Esophagus muscularis mucosa (tissue), 4 donors: ENCODE measurements around the gene IPO11. TPM values are rescaled to one million over a fixed set of nuclear protein-coding genes. Genes with fewer than 3 reads are reported as not detected.

ENCODE experiments used
- DNase-seq: peaks from one replicate; pipeline ENCODE4 v3.0.0-alpha.2; 2017; ENCODE audit errors: extremely low spot score
- H3K27ac ChIP-seq, 4 donors: fragments of 200-600 bp; sonication (generic); replicated peaks in 1 of 4; 1 replicate in 3 of 4; 2 replicates in 1 of 4; pipeline ENCODE4 v1.5.1; 2016 to 2019; ENCODE audit warnings: mild to moderate bottlenecking in 1 of 4
- H3K27me3 ChIP-seq, 4 donors: fragments of 200-600 bp; sonication (generic); one replicate each; pipeline versions ENCODE4 v1.5.1 to v1.6.0; 2016 to 2019
- H3K36me3 ChIP-seq, 4 donors: fragments of 200-600 bp; sonication (generic); one replicate each; pipeline ENCODE4 v1.5.1; 2016 to 2019
- H3K4me1 ChIP-seq, 4 donors: fragments of 200-600 bp; sonication (generic); one replicate each; pipeline ENCODE4 v1.5.1; 2016 to 2019
- H3K4me3 ChIP-seq, 4 donors: fragments of 200-600 bp; sonication (generic); 1 replicate in 2 of 4; 2 replicates in 2 of 4; pipeline ENCODE4 v1.5.1; 2016 to 2019; ENCODE audit warnings: mild to moderate bottlenecking in 4 of 4, moderate library complexity in 1 of 4
- H3K9me3 ChIP-seq, 4 donors: fragments of 200-600 bp; sonication (generic); 1 replicate in 3 of 4; 2 replicates in 1 of 4; pipeline ENCODE4 v1.5.1; 2016 to 2019
- CTCF ChIP-seq, 3 experiments: fragments of 200-600 bp in 2 of 3; fragments of 450-650 bp in 1 of 3; sonication (generic) in 2 of 3; IDR thresholded peaks; one replicate each; pipeline ENCODE4 v1.5.1; 2017 to 2019; ENCODE audit warnings: antibody characterized with exemption in 3 of 3, mild to moderate bottlenecking in 2 of 3, moderate library complexity in 1 of 3
- EP300 ChIP-seq: sonication (generic); formaldehyde crosslinking; IDR thresholded peaks from one replicate; pipeline ENCODE4 v1.6.1; 2017; ENCODE audit warnings: antibody characterized with exemption
- POLR2A ChIP-seq: fragments of 450-650 bp; IDR thresholded peaks from one replicate; pipeline ENCODE4 v1.6.1; 2017; ENCODE audit warnings: antibody characterized with exemption, moderate library complexity, mild to moderate bottlenecking, low read depth
- POLR2AphosphoS5 ChIP-seq, 2 donors: sonication (generic); formaldehyde crosslinking; IDR thresholded peaks; one replicate each; pipeline ENCODE4 v1.6.1; 2017; ENCODE audit warnings: antibody characterized with exemption in 2 of 2
- WGBS: methylation state at CpG from one replicate; pipeline ENCODE4 v1.1.5; 2018; 5-methylcytosine and 5-hydroxymethylcytosine counted together
- intact Hi-C: fragments of 100-400 bp; cut with DNase I; formaldehyde crosslinking; loops from one replicate; pipeline ENCODE4 v1.15.1; 2023
- total RNA-seq, 4 donors: library from RNA; depleted of rRNA; stranded (reverse); fragments of >200 nt; gene quantifications; one replicate each; pipeline versions ENCODE4 v1.1.0 to v1.2.1, GENCODE V29; 2016

Gene IPO11
- total RNA-seq, 4 donors from 2014 or later, result 14.8 to 19.6 (median 18.3) TPM

- intact Hi-C loops, result no loop called here
- no peak for DNase-seq
- TF ChIP-seq POLR2AphosphoS5 (IDR thresholded peaks at IDR 0.05) (no peak), POLR2A (no peak), EP300 (no peak), CTCF (IDR thresholded peaks at IDR 0.05) (no peak)
- Histone ChIP-seq H3K4me1 (no peaks in the 10 kb centered on the region), H3K36me3 (peaks cover 0 to 22% (median 11%) of the 10 kb centered on the region in 4 donors), H3K9me3 (no peaks in the 10 kb centered on the region), H3K27ac (no peak overlapping the region), H3K27me3 (no peaks in the 10 kb centered on the region), H3K4me3 (no peak overlapping the region)
- 82% methylated on average over 2 of the region's 2 CpGs for WGBS
These were observed 184.8 kb downstream of the IPO11 start for GRCh38 chr5:62597314-62597713.

- intact Hi-C loops, result no loop called here
- TF ChIP-seq POLR2A (no peak), CTCF (IDR thresholded peaks at IDR 0.05) (no peak), POLR2AphosphoS5 (IDR thresholded peaks at IDR 0.05) (no peak), EP300 (no peak)
- no peaks in the 10 kb centered on the region for H3K4me1 ChIP-seq
- no peak overlapping the region for H3K4me3 ChIP-seq
- no peak overlapping the region for H3K27ac ChIP-seq
- peaks cover 0 to 13% (median 0%) of the 10 kb centered on the region in 4 donors for H3K36me3 ChIP-seq
- no peaks in the 10 kb centered on the region for H3K27me3 ChIP-seq
- 87% methylated on average over 3 of the region's 3 CpGs for WGBS
- DNase-seq, result no peak
- H3K9me3 ChIP-seq, result no peaks in the 10 kb centered on the region
These were observed 188.1 kb downstream of the IPO11 start for GRCh38 chr5:62600560-62601252.

- H3K4me1 ChIP-seq, result no peaks in the 10 kb centered on the region
- H3K27me3 ChIP-seq, result no peaks in the 10 kb centered on the region
- 98% methylated on average over 5 of the region's 5 CpGs for WGBS
- no peak overlapping the region for H3K27ac ChIP-seq
- peaks cover 0 to 23% (median 0%) of the 10 kb centered on the region in 4 donors for H3K36me3 ChIP-seq
- DNase-seq, result no peak
- H3K4me3 ChIP-seq, result no peak overlapping the region
- no peak for TF ChIP-seq EP300
- TF ChIP-seq POLR2A, result no peak
- no peak for TF ChIP-seq CTCF (IDR thresholded peaks at IDR 0.05)
- no peak for TF ChIP-seq POLR2AphosphoS5 (IDR thresholded peaks at IDR 0.05)
- H3K9me3 ChIP-seq, result no peaks in the 10 kb centered on the region
- intact Hi-C loops, result no loop called here
These were observed 191.4 kb downstream of the IPO11 start for GRCh38 chr5:62603934-62604333.

GRCh38 chr5:62605638-62606037, 193.1 kb downstream of the IPO11 start:
- Histone ChIP-seq H3K27ac (no peak overlapping the region), H3K9me3 (no peaks in the 10 kb centered on the region), H3K4me3 (no peak overlapping the region), H3K36me3 (peaks cover 0 to 31% (median 0%) of the 10 kb centered on the region in 4 donors), H3K27me3 (no peaks in the 10 kb centered on the region), H3K4me1 (no peaks in the 10 kb centered on the region)
- no peak for DNase-seq
- intact Hi-C loops, result no loop called here
- 97% methylated on average over 4 of the region's 4 CpGs for WGBS
- no peak for TF ChIP-seq EP300
- TF ChIP-seq POLR2A, result no peak
- no peak for TF ChIP-seq POLR2AphosphoS5 (IDR thresholded peaks at IDR 0.05)
- TF ChIP-seq CTCF (IDR thresholded peaks at IDR 0.05), result no peak

- 33% methylated on average over 1 of the region's 1 CpG for WGBS
- H3K27ac ChIP-seq, result no peak overlapping the region
- H3K36me3 ChIP-seq, result peaks cover 0 to 31% (median 0%) of the 10 kb centered on the region in 4 donors
- H3K27me3 ChIP-seq, result no peaks in the 10 kb centered on the region
- no peaks in the 10 kb centered on the region for H3K4me1 ChIP-seq
- no peaks in the 10 kb centered on the region for H3K9me3 ChIP-seq
- intact Hi-C loops, result no loop called here
- no peak for DNase-seq
- no peak overlapping the region for H3K4me3 ChIP-seq
- no peak for TF ChIP-seq EP300
- TF ChIP-seq POLR2AphosphoS5 (IDR thresholded peaks at IDR 0.05), result no peak
- no peak for TF ChIP-seq POLR2A
These were observed 194.3 kb downstream of the IPO11 start for GRCh38 chr5:62606878-62607277.
